Measurements from ENCODE around the gene FADS3. TPM values are rescaled to one million over a fixed set of nuclear protein-coding genes. Genes with fewer than 3 reads are reported as not detected.
A peak's percentile ranks its signal among the peaks of the same experiment; 100 is the strongest.

Gene FADS3
- total and polyA plus RNA-seq, 9 of the 15 experiments (the other 6 are each of a cell fraction or from before 2014, with no cell fraction given): 0.97 to 148 (median 92.7) TPM

DNA sequence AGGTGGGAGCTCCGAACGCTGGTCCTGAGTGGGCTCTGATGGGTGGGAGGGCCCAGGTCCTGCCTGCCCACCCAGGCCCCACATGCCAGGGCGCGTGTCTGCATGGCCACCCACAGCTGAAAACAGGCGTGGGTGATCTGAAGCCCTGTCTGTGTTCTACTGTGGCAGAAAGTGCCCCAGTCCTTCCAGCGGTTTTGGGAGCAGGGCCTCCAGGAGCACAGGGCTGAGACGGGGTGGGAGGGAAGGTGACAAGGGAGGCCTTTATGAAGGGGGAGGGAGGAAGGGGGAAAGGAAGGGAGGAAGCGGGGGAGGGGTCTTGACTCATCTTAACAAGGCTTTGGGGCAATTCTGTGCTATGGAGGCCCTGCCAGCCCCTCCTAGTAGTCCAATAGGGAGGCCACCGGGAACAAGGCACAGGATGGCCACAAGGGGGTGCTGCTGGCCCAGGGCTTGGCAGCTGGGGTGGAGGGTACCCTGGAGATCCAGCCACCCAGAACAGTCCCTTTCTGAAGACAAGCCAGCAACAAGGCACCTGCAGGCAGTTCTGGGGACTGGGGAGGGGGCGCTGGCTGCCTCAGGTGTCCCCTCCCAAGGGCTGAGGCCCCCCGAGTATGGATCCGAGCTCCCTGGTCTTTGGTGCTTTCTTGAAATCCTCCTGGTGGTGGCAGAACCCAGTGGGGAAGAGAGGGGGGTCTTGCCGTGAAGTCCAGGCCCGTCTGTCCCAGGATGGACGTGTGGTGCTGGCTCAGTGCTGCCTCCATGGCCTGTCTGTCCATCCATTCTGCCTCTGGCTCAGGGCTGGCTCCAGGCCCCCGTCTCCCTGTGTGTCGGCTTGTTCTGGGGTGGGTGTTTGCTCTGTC, 6.3 kb upstream of the FADS3 start (continued):
- TF ChIP-seq MAFK (IDR thresholded peaks at IDR 0.05; ENCODE audit: low read length): no peak
- TF ChIP-seq, protein P1, sequence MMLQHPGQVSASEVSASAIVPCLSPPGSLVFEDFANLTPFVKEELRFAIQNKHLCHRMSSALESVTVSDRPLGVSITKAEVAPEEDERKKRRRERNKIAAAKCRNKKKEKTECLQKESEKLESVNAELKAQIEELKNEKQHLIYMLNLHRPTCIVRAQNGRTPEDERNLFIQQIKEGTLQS (IDR thresholded peaks at IDR 0.05): no peak
- TF ChIP-seq, protein P1 (CRISPR knock-in tag; conservative IDR thresholded peaks at IDR 0.05): no peak
- no peak for TF ChIP-seq RBM39 (optimal IDR thresholded peaks at IDR 0.05; ENCODE audit: low read depth, low read length)
- TF ChIP-seq NFXL1 (CRISPR knock-in tag; IDR thresholded peaks at IDR 0.05): no peak
- peak; percentile 88 to 95 for TF ChIP-seq RAD21 (CRISPR knock-in tag; conservative IDR thresholded peaks at IDR 0.05 in 1 of 2, IDR thresholded peaks at IDR 0.05 in 1 of 2)
- TF ChIP-seq HDGF (IDR thresholded peaks at IDR 0.05): peak; percentile 48; the same call in 1 of the 2 replicates
- no peak for TF ChIP-seq PPARD (CRISPR knock-in tag; IDR thresholded peaks at IDR 0.05)
- no peak for TF ChIP-seq FIP1L1 (IDR thresholded peaks at IDR 0.05; ENCODE audit: low read depth, low read length, poor library complexity, severe bottlenecking)
- TF ChIP-seq, protein P2, sequence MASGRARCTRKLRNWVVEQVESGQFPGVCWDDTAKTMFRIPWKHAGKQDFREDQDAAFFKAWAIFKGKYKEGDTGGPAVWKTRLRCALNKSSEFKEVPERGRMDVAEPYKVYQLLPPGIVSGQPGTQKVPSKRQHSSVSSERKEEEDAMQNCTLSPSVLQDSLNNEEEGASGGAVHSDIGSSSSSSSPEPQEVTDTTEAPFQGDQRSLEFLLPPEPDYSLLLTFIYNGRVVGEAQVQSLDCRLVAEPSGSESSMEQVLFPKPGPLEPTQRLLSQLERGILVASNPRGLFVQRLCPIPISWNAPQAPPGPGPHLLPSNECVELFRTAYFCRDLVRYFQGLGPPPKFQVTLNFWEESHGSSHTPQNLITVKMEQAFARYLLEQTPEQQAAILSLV (tag; IDR thresholded peaks at IDR 0.05): no peak
- no peak for TF ChIP-seq ZNF699 (CRISPR knock-in tag; IDR thresholded peaks at IDR 0.05; ENCODE audit: insufficient replicate concordance)
- TF ChIP-seq, protein P3, sequence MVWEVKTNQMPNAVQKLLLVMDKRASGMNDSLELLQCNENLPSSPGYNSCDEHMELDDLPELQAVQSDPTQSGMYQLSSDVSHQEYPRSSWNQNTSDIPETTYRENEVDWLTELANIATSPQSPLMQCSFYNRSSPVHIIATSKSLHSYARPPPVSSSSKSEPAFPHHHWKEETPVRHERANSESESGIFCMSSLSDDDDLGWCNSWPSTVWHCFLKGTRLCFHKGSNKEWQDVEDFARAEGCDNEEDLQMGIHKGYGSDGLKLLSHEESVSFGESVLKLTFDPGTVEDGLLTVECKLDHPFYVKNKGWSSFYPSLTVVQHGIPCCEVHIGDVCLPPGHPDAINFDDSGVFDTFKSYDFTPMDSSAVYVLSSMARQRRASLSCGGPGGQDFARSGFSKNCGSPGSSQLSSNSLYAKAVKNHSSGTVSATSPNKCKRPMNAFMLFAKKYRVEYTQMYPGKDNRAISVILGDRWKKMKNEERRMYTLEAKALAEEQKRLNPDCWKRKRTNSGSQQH (CRISPR knock-in tag; IDR thresholded peaks at IDR 0.05): no peak
- no peak for TF ChIP-seq ZNF239 (CRISPR knock-in tag; IDR thresholded peaks at IDR 0.05)
- peak; percentile 92 for TF ChIP-seq STAG1 (CRISPR knock-in tag; IDR thresholded peaks at IDR 0.05; ENCODE audit: borderline replicate concordance)
- TF ChIP-seq HOXB6 (CRISPR knock-in tag; IDR thresholded peaks at IDR 0.05; ENCODE audit: borderline replicate concordance): no peak
- no peak for TF ChIP-seq CBX2 (IDR thresholded peaks at IDR 0.05; ENCODE audit: insufficient read depth, low read length, poor library complexity, severe bottlenecking)
- 0 out of 2 replicates have a peak, but pooled peaks have one; percentile 18 for TF ChIP-seq ZBTB1 (CRISPR knock-in tag; IDR thresholded peaks at IDR 0.05; ENCODE audit: borderline replicate concordance, low read depth)
- TF ChIP-seq POLR2H (tag; IDR thresholded peaks at IDR 0.05; ENCODE audit: low read depth): no peak
- TF ChIP-seq SRF (CRISPR knock-in tag; IDR thresholded peaks at IDR 0.05): 0 out of 4 replicates have a peak, but pooled peaks of 1 of the 2 experiments have one; percentile 27

All from K562 (cell line).